Cardiac septum (tissue), 1 donor: ENCODE results near the gene LARP4B. TPM values are rescaled to one million over a fixed set of nuclear protein-coding genes. Genes with fewer than 3 reads are reported as not detected.

ENCODE experiments used
- DNase-seq: peaks from one replicate; pipeline ENCODE4 v3.0.0-alpha.2; 2020; ENCODE audit warnings: low spot score
- intact Hi-C: fragments of 100-400 bp; cut with DNase I; formaldehyde crosslinking; loops from one replicate; pipeline ENCODE4 v1.14.0; 2022
- total RNA-seq: library from RNA; stranded (reverse); fragmentation: NEBNext Ultra II Directional; extraction: Animal tissue kit (Norgen Biotek cat#: 25700); gene quantifications from one replicate; pipeline ENCODE4 v1.2.1, GENCODE V29; 2021
- donor health status: DM: no; HTN: no; CAD: no.

LARP4B gene
- total RNA-seq, 1 donor from 2014 or later, result 69.8 TPM

DNA sequence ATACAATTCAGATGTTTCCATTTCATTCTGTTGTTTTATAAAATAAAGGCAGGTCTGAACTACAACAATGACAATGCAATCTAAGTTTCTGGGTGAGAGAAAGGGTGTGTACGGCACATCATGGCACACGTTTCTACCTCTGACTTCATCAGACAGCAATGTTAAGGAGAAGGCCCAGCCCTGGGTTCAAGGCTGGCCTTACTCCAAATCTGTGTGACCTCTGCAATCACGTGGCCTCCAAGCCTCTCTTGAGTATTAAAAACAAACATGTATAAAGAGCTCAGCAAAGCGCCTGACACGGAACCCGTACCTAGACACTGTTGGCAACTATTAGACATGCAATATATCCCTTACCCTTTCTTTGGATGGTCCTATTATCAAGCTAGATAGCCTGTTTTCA lies 114.1 kb downstream of the LARP4B start:
- DNase-seq, result no peak
- intact Hi-C loops, result loop anchor here (10.0 kb wide), 1 partner anchor 117 kb away; the partner anchor contains the start of gene LARP4B

DNA sequence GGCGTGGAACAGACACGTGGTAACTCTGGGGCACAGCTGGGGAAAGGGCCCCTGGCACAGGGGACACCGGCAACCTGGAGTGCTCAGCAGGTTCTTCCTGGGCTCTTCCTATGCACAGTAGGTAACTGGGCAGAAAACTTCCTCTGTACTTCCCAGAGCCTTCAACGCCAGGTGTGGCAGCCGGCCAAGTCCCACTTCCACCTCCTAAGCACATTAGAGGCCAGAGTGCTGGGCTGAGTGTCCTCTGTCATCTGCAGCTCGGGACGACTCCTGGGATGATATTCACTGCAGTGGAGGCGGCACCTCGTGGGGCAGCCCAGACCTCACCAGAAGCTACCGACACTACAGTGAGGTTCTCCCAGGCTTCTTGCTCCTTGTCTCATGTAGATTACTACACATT lies 114.5 kb downstream of the LARP4B start:
- no peak for DNase-seq
- intact Hi-C loops, result loop anchor here (10.0 kb wide), 1 partner anchor 118 kb away; the partner anchor contains the start of gene LARP4B

DNA sequence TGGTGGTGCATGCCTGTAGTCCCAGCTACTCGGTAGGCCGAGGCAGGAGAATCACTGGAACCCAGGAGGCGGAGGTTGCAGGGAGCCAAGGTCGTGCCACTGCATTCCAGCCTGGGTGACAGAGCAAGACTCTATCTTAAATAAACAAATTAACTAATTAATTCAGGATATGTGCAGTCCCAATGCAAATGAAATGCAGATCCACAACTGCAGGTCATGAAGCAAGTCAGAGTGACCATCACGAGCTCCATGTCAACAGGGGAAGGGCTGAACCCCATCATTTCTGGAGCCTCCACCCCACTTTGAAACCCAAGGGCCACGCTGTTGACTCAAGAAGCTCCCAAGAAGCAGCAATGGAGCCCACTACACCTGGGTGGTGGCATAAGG lies 115.4 kb downstream of the LARP4B start:
- no peak for DNase-seq
- intact Hi-C loops, result loop anchor here (10.0 kb wide), 1 partner anchor 119 kb away; the partner anchor contains the start of gene LARP4B

DNA sequence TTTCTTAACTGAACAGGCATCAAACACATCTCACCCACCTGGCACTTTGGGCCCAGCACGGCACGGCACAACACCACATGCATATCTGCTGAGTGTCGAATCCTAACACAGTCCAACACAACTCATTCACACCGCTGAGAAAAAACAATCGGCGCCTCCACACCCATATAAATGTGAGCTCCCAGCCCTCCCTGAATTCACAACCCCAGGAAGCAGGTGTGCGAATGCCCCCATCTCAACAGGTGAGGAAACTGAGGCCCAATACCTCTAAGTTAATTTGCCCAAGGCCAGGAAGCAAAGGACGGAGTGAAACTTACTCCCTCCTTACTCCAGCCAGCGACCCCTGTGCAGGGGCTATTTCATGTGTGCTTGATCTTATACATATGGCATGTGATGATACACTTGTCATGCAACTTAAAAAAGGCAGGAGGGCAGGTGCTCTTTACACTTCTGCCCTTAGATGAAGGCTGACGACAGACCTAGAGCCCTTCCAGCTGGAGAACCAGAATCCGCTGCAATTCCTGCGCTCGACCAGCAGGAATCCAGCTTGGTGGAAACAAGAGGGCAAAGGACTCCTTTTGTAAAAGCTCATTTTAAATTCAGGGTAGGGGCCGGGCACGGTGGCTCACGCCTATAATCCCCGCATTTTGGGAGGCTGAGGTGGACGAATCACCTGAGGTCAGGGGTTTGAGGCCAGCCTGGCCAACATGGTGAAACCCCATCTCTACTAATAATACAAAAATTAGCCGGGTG lies 116.0 kb downstream of the LARP4B start:
- no peak for DNase-seq
- intact Hi-C loops, result loop anchor here (10.0 kb wide), 1 partner anchor 119 kb away; the partner anchor contains the start of gene LARP4B

DNA sequence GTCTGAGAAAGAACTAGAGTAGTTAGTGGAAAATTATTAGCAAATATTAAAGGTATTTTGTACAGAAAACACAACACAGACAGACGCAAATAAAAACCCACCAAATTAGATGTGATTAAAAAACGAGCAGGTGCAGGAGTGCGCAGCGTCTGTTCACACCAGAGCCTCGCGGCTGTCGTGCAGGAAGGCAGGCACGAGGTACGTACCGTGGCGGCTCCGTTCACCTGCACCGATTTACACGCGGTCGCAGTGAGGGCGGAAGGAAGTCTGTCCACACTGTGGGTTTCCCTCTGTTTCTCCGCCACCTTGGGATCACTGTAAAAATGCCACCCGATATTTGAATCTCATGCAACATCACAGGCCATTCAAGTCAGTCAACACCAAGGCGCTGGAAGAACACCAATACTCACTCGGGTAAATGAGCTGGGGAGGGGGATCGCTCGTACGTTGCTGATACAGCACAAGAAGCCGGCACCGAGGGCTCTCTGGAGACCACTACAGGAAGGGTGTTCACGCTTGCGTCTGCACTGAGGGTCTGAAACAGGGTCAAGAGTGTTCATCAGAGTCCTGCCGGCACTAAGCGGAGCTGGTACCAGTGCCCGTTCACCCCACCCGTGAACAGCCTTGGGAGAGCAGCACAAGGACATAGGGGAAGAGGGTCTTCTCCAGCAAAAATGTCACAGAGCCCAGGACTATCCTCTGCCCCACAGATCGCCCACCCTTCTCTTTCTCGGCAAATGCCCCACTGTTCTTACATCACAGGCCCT lies 116.8 kb downstream of the LARP4B start:
- DNase-seq, result no peak
- intact Hi-C loops, result loop anchor here (10.0 kb wide), 1 partner anchor 120 kb away; the partner anchor contains the start of gene LARP4B

DNA sequence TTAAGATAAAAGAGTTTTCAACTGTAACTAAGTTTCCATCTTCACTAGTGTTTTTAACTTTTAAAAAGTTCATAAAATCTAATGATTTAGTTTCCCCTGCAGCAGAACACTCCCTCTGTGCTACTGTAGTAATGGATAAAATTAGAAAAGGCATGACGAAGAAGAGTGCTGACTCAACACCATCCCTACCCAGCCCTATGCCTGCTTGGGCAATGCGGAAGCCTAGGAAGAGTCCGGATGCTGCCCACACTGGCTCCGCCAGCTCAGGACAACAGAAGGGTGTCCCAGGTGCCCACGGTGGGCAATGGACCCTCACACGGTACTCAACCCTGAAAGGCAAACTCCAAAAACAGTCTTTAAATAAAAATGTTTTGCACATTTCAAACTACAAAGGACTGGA lies 118.2 kb downstream of the LARP4B start:
- intact Hi-C loops, result loop anchor here (10.0 kb wide), 1 partner anchor 122 kb away; the partner anchor contains the start of gene LARP4B
- DNase-seq, result no peak

DNA sequence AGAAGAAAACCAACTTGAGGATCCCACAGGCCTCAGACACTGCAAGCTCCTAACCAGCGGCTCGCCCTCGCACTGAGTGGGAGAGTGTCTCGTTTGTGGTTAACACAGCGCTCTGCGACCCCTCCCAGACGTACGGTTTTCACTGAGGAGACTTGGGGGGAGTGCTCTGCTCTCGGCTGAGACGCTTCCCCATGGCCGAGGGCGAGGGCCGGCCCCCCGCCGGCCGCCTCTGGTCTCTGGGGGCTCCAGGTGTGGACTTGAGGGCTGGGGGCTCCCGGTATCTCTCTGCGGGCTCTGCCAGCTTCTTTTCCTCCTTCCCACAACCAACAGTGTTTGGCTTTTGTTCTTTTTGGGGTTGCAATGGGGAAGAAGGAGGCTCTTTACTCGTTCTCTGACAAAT lies 118.7 kb downstream of the LARP4B start:
- intact Hi-C loops, result loop anchor here (10.0 kb wide), 1 partner anchor 122 kb away; the partner anchor contains the start of gene LARP4B
- no peak for DNase-seq

DNA sequence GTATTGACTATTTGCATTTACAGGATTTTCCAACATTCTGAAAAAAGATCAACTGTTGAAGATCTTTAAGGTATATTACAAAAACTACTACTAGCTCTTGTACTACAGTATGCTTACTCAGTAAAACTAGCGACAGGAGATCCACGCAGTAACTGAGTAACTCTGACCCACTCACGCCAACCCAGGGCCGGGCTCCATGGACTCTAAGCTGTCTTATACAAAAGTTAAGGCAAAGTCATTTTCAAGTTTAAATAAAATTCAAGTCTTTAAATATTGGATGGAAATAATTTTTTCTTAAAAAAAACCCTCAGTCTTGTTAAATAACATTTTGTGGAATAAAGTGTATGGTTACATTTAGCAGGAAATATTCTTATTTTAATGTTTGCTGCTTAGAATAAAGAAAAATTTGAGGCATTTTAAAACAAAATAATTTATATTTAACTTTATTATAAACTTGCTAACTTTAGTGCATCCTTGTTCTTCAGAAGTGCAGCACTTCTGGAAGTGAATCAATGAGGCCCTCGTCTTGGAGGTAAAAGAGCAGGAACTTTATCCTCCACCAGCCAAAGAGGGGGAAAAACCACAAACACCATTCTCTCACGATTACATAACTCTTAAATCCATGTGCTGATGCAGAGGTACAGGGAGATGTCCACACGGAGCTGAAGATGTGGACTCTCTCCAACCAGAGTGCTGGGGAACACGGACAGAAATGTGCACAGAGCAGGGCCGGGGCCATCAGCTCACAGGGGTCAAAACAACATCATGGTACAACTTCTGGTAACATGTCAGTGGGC lies 119.9 kb downstream of the LARP4B start:
- intact Hi-C loops, result loop anchor here (10.0 kb wide), 1 partner anchor 123 kb away; the partner anchor contains the start of gene LARP4B

DNA sequence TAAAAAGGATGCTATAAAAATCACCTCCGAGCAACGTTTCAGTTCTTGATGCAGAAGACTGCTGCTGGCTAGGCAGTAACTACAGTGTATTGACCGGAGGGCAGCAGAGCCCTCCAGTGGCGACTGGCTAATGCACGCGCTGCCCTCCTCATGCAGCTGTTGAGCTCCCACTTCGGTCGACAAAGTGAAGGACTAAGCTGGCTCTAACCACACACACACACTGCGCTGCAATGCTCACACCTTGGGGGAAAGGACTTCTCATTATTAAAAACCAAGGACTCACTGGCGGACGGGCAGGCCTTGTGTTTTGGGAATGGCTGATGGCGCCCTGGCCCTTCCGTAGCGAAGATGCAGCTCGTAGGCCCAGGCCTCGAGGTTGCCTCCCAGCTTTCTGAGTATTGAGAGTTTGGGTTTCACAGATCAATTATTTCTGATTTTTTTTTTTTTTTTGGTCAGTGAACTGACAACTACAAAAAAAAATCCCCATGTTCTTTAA lies 121.1 kb downstream of the LARP4B start:
- intact Hi-C loops, result loop anchor here (10.0 kb wide), 1 partner anchor 124 kb away; the partner anchor contains the start of gene LARP4B
- DNase-seq, result no peak

More for the DNA sequence above, 119.9 kb downstream of the LARP4B start:
- DNase-seq, result no peak

DNA sequence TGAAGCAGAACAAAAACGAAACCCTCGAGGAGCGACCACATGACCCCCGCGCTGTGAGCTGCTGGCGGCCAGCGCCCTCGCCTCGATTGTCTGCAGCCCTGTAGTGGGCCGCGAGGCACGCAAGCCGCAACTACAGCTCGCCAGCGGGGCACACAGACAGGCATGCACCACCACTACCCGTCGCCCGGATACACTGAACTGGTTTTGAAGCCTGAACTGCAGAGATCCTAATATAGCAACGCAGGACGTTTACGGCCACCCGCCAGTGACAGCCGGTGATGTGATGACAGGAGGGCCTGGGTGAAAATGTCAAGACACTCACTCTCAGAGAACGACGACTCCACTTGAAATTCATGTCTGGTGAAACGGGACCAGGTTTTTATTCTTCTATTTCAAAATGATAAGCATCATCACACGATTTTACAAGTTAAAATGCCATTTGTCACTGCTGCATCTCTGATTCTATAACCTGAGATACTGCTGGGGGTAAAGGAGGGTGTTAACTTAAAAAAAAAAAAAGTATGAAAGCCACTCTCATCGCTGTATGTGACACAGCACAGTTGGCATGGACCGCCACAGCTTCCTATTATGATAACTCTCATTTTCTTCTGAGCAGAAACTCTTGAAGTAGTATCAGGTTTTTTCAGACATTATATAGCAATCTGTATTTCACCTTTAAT lies 121.7 kb downstream of the LARP4B start:
- intact Hi-C loops, result loop anchor here (10.0 kb wide), 1 partner anchor 125 kb away; the partner anchor contains the start of gene LARP4B
- no peak for DNase-seq

DNA sequence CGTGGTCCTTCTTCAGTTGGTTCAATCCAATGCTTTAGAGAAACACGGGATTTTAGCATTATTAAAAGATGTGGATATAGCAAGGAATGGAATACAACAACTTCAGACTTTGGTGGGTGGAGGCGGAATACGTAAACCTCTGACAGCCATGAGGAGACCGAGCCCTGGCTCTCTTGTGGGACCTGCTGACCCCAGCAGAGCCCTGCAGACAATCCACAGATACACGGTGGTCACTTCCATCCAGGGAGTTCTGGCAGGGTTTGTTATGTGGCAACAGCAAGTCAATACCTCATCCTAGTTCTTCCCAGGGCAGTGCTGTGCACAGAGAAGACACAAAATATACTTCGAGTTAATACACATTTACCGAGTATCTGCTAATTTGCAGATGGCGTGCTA lies 123.5 kb downstream of the LARP4B start:
- intact Hi-C loops, result no loop called here
- DNase-seq, result no peak

DNA sequence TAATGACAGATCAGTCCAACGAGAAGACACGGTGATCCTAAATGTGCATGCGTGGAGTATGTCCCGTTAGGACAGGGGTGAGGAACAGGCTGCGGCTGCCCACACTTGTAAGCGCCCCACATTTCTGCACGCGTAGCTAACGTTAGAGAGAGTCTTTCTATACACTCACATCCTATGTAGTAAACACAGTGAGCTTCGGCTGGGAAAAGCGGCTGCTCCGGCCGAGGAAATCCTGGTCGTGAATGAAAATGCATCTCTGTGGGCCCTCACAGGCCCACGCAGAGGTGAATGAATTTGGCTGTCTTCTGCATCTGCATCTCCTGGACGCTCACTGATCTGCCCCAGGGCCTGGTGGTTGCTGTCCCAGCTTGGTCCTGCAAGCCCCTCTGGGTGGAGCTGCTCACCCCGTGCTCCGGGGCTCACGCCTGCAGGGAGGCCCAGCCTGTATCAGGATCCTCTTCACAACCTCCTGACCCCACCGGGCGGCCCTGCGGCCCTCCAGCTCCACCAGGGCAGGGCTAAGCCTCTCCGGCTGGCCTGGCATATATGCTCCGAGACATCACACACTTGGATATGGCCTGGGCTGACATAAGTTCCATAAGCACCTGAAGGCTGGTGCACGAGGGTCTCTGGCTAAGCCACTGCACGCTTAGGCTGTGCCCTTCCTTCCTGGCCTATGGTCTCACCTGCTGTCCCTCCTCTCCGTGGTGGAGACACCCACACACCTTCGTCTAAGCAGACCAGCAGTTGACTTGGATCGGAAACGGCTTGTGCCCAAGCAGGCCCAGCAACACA lies 124.1 kb downstream of the LARP4B start:
- no peak for DNase-seq
- intact Hi-C loops, result no loop called here

DNA sequence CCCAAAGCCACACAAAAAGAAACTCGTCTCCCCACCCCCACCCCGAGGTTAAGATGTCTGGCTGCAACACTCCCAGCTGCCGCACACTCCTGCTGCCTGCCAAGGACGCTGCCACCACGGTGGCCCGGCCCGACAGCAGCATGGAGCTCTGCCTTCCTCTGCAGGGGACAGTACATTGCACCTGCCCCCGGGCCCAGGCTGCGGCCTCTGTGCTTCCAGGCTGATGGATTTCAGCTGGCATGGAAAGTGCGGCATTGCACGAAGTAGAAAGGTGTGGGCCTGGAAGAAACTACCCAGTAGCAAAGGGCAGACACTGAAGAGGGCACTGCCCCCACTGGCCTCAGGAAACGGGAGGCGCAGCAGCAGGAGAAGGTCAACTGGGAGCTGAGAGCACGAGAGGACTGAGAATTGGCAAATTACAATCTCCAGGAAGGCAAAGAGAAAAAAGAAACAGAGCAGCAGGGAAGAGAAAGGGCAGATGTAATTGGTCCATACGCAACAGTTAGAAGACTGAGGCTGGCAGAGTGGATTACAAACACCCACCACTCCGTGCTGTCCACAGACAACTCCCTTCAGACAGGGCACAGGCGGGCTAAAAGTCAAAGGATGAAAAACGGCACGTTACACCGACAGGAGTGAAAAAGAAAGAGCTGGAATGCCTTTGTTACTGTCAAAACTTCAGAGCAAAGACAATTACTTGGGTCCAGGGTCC lies 124.9 kb downstream of the LARP4B start:
- intact Hi-C loops, result no loop called here
- DNase-seq, result no peak

DNA sequence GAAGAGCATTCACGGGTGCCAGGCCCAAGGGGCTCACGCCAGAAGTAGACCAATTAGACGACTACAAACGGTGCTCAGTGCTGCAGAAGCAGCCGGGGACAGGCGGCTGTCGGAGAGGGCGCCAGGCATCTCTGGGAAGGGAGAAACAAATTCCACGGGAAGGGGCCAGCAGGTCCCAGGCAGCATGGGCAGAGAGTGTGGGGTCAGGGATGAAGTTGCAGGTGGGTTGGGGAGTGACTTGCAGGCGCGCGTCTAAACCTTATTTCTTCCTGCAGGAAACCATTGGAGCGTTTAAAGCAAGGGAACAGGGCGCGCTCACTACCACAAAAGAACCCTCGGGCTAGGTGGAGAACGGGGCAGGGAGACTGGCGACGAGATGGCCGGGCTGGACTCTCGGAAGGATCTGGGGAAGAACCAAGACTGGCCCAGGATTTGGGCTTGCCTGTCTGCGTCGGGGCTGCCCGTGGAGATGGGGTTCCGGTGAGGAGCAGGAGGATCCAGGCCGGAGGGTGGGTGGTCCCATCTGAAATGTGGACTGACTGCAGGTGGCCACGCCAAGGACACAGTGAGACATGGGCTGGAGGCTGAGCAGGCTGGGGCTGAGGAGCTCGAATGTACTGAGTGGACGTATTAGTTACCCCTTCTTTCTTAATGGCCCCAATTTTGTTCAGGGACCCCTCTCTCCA lies 125.7 kb downstream of the LARP4B start:
- DNase-seq, result no peak
- intact Hi-C loops, result no loop called here

DNA sequence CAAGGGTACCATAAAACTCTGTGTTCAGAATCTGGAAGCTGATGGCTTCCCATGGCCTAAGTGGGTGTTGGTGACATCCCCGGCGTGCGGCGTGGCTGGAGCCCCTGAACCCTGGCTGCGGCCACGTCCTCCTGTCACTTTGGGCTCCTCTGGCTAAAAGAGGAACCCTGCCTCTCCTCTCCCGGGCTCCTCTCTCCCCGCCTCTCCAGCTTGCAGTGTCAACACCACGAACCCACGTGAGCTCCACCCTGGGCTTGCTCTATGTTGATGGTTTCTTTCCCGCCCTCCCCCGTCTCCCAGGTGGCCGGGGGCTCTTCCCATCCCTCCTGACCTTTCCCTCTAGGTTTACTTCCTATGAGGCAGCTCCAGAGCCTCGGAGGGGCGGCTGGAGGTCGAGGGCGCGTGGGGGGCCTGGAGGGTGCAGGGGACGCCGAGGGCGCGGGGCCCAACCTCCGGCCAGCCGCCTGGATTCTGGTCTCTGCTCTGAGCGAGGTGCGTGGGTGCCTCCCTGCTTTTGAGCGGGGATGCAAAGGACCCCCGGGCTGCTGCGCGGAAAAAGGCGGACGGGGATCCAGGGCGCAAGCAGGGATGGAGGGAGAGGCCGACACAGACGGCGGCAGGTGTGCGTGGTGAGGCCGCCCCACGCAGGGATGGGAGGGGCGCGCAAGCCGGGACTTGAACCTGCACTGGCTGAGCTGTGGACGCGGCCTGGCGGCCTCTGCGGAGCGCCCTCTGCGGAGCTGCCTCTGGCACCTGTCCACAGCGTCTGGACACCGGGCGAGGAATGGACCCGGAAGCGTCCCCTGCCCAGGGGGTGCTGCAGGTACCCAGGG lies 126.5 kb downstream of the LARP4B start:
- no peak for DNase-seq

DNA sequence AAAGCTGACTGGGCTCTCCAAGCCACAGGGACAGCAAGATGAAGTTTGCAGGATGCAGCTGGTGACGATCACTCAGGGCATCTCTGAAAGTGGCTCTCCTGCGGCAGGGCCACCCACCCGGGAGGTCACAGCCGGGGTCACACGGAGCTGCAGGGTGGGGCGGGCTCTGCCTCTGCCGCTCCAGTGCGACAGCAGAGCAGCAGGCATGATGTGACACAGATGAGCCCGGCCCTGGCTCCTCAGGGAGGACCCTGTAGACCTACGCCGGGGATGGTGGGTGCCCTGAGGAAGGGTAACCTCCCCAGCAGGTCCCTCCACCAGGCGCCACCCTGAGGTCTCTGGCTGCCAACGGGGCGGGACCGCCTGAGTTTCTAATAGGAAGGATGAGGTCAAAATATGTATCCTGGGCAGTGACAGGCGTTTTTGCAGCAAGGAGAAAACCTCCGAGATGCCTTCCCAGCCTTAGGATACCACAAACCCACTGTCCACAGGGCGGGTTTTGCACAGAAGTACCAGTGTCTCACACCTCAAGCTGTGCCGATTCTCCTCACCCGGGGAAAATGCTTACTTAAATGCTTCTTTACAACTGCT lies 127.2 kb downstream of the LARP4B start:
- DNase-seq, result no peak
- intact Hi-C loops, result no loop called here

More for the DNA sequence above, 126.5 kb downstream of the LARP4B start:
- intact Hi-C loops, result no loop called here
